HFF-Myc (cell line): ENCODE results near the gene UPK2.
A peak's percentile ranks its signal among the peaks of the same experiment; 100 is the strongest.

Experiments
- DNase-seq: peaks from one replicate; pipeline ENCODE4 v3.0.0-alpha.2; 2011; ENCODE audit warnings: low read depth; ENCODE audit errors: extremely low read depth
- H3K4me3 ChIP-seq: replicated peaks from 2 replicates; pipeline ENCODE4 v1.5.1; 2011; ENCODE audit warnings: low read depth, mild to moderate bottlenecking, control low read depth, low read length
- TF ChIP-seq, protein P1 (sequence below): IDR thresholded peaks from 2 replicates; pipeline ENCODE4 v1.5.1; 2012; ENCODE audit warnings: mild to moderate bottlenecking, low read depth, low read length, control low read depth; ENCODE audit errors: missing control alignments

Gene UPK2

GRCh38 chr11:118929501-118930093, 26.5 kb upstream of the UPK2 start:
- no peak for DNase-seq
- H3K4me3 ChIP-seq = peak overlapping the region; percentile 61

DNA sequence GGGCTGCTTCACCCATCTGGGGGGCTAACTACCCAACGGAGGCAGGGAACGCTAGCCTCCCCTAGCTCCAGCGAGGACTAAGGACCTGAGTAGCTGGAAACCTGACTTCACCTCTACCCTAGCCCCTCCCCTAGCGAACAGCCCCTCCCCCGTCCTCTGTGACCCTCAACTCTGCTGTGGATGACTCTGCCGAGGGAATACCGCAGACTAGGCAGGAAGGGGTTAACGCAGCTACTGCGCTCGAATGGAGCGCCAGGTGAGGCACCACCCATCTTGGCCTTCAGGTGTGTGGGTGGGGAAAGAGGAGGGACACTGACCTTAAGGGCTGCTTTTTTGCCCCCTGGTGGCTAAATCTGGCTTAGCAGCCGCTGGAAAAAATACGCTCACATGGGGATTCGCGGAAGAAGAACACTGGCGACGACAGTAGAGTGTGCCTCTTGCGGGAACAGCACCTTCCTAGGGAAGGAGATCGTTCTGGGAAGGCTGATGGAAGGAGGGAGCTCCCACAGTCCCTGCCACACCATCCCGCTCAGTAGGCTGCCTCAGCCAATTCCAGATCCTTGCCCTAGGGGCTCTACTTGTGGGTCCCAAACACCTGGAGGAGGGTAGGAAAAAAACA, 25.9 kb upstream of the UPK2 start:
- DNase-seq = no peak
- peak overlapping the region; percentile 61 for H3K4me3 ChIP-seq
- TF ChIP-seq, protein P1, sequence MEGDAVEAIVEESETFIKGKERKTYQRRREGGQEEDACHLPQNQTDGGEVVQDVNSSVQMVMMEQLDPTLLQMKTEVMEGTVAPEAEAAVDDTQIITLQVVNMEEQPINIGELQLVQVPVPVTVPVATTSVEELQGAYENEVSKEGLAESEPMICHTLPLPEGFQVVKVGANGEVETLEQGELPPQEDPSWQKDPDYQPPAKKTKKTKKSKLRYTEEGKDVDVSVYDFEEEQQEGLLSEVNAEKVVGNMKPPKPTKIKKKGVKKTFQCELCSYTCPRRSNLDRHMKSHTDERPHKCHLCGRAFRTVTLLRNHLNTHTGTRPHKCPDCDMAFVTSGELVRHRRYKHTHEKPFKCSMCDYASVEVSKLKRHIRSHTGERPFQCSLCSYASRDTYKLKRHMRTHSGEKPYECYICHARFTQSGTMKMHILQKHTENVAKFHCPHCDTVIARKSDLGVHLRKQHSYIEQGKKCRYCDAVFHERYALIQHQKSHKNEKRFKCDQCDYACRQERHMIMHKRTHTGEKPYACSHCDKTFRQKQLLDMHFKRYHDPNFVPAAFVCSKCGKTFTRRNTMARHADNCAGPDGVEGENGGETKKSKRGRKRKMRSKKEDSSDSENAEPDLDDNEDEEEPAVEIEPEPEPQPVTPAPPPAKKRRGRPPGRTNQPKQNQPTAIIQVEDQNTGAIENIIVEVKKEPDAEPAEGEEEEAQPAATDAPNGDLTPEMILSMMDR = peak; percentile 92

More at GRCh38 chr11:118929501-118930093, 26.5 kb upstream of the UPK2 start:
- TF ChIP-seq, protein P1 = no peak

DNA sequence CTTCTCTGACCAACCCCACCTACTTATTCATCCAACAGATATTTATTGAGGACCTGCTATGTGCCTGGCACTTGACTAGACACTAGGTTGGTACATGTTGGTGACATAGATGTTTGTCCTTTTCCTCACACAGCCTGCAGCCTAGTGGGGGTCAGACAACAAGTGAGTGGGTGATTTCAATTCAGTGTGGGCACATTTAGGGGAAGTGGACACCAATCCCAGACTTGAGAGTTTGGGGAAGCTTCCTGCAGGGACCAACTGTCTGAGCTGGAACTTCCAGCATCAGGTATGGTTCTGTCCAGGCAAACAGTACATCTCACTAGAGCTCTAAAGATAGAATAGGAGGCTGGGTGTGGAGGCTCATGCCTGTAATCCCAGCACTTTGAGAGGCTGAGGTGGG, 24.5 kb upstream of the UPK2 start:
- no peak for DNase-seq
- TF ChIP-seq, protein P1 = no peak
- no peak overlapping the region for H3K4me3 ChIP-seq

DNA sequence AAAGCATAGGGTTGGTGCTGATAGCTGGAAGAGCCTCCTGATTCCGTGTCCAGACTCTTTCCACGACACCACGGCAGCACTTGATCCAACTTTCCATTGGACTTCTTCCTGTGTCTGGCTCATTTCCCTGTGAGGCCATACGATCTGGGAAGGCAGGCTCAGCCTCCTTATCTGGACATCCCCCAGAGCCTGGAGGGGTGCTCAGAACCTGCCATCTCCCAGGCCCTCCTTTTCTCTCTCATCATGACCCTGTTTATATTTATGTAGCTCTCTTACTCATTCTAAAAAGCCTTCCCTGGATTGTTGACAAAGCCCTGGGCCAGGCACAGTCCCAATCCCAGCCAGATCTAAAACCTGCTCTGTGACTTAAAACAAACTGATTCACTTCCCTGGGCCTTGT, 22.6 kb upstream of the UPK2 start:
- H3K4me3 ChIP-seq = no peak overlapping the region
- no peak for DNase-seq
- TF ChIP-seq, protein P1 = no peak

- TF ChIP-seq, protein P1 = no peak
- H3K4me3 ChIP-seq = no peak overlapping the region
- DNase-seq = no peak
These were observed 20.7 kb upstream of the UPK2 start for GRCh38 chr11:118935376-118935775.

GRCh38 chr11:118938491-118939403, 17.4 kb upstream of the UPK2 start:
- TF ChIP-seq, protein P1 = no peak
- no peak for DNase-seq
- H3K4me3 ChIP-seq = no peak overlapping the region
